Measurements from ENCODE around the gene PTPN12. TPM values are rescaled to one million over a fixed set of nuclear protein-coding genes. Genes with fewer than 3 reads are reported as not detected.
A peak's percentile ranks its signal among the peaks of the same experiment; 100 is the strongest.

Gene PTPN12
- total and polyA plus RNA-seq, 12 donors = 29.5 to 72.0 (median 54.1) TPM

GRCh38 chr7:77674878-77675277 lies 137.8 kb downstream of the PTPN12 start:
- Histone ChIP-seq H3K27ac (no peak overlapping the region), H3K4me1 (replicated peaks in 1 of 2) (no peaks in the 10 kb centered on the region), H3K36me3 (replicated peaks in 1 of 2) (no peaks in the 10 kb centered on the region), H3K4me3 (no peak overlapping the region), H3K27me3 (no peaks in the 10 kb centered on the region), H3K9me3 (replicated peaks in 1 of 3) (no peaks in the 10 kb centered on the region)
- intact Hi-C loops (cut with DNase I) = no loop called here
- TF ChIP-seq CTCF (IDR thresholded peaks at IDR 0.05) (no peak), POLR2A (IDR thresholded peaks at IDR 0.05) (no peak)
- DNase-seq = peak in 6 of 7 donors; percentile 50 to 80 (median 70)
- WGBS, 4 donors = 66 to 70% (median 69%) methylated on average over 5 of the region's 5 CpGs

GRCh38 chr7:77679608-77680007 lies 142.5 kb downstream of the PTPN12 start:
- TF ChIP-seq CTCF (IDR thresholded peaks at IDR 0.05) = no peak
- no peak for TF ChIP-seq POLR2A (IDR thresholded peaks at IDR 0.05)
- intact Hi-C loops (cut with DNase I) = no loop called here

GRCh38 chr7:77680266-77680665 lies 143.2 kb downstream of the PTPN12 start:
- DNase-seq = no peak
- no peaks in the 10 kb centered on the region for H3K9me3 ChIP-seq (replicated peaks in 1 of 3)
- no peak for TF ChIP-seq POLR2A (IDR thresholded peaks at IDR 0.05)
- TF ChIP-seq CTCF (IDR thresholded peaks at IDR 0.05) = no peak
- intact Hi-C loops (cut with DNase I) = no loop called here
- peaks cover 0 to 1% of the 10 kb centered on the region in 2 donors for H3K4me1 ChIP-seq (replicated peaks in 1 of 2)
- 93 to 96% (median 96%) methylated on average over 7 of the region's 7 CpGs for WGBS, 4 donors
- H3K4me3 ChIP-seq = no peak overlapping the region
- peaks cover 0 to 10% of the 10 kb centered on the region in 2 donors for H3K36me3 ChIP-seq (replicated peaks in 1 of 2)
- no peak overlapping the region for H3K27ac ChIP-seq
- H3K27me3 ChIP-seq = no peaks in the 10 kb centered on the region

More at GRCh38 chr7:77679608-77680007, 142.5 kb downstream of the PTPN12 start:
- Histone ChIP-seq H3K27ac (no peak overlapping the region), H3K4me1 (replicated peaks in 1 of 2) (no peaks in the 10 kb centered on the region), H3K27me3 (no peaks in the 10 kb centered on the region), H3K9me3 (replicated peaks in 1 of 3) (no peaks in the 10 kb centered on the region), H3K4me3 (no peak overlapping the region), H3K36me3 (replicated peaks in 1 of 2) (peaks cover 0 to 10% of the 10 kb centered on the region in 2 donors)
- DNase-seq = no peak

- H3K36me3 ChIP-seq (replicated peaks in 1 of 2) = peaks cover 0 to 10% of the 10 kb centered on the region in 2 donors
- H3K9me3 ChIP-seq (replicated peaks in 1 of 3) = no peaks in the 10 kb centered on the region
- intact Hi-C loops (cut with DNase I) = no loop called here
- peaks cover 0 to 5% of the 10 kb centered on the region in 2 donors for H3K4me1 ChIP-seq (replicated peaks in 1 of 2)
- WGBS, 4 donors = 58 to 71% (median 63%) methylated on average over 9 of the region's 9 CpGs
- no peaks in the 10 kb centered on the region for H3K27me3 ChIP-seq
- DNase-seq = peak in 1 of 7 donors; percentile 71
- H3K4me3 ChIP-seq = no peak overlapping the region
- no peak overlapping the region for H3K27ac ChIP-seq
- no peak for TF ChIP-seq CTCF (IDR thresholded peaks at IDR 0.05)
Observed at GRCh38 chr7:77684030-77684429, 146.9 kb downstream of the PTPN12 start.
